GDM1 (cell line): ENCODE results near the gene DNTT.

Experiments
- DNase-seq: peaks from one replicate; lab custom pipeline; 2025; lab: John Stamatoyannopoulos, UW

DNTT gene

DNA sequence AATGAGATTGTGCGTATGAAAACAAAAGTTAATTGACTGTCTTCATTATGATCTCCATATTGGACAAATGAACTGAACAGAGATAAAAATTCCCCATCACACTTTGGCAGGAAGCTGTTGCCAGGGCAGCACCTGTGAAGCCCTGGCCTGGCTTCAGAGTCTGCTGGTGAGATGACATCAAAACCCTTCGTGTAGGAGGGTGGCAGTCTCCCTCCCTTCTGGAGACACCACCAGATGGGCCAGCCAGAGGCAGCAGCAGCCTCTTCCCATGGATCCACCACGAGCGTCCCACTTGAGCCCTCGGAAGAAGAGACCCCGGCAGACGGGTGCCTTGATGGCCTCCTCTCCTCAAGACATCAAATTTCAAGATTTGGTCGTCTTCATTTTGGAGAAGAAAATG, at the start of gene DNTT:
TSS of gene DNTT (plus strand) at position 205 of the 400 bp plus-strand sequence. CDS start at position 269, 64 bp downstream.
- no peak for DNase-seq

DNA sequence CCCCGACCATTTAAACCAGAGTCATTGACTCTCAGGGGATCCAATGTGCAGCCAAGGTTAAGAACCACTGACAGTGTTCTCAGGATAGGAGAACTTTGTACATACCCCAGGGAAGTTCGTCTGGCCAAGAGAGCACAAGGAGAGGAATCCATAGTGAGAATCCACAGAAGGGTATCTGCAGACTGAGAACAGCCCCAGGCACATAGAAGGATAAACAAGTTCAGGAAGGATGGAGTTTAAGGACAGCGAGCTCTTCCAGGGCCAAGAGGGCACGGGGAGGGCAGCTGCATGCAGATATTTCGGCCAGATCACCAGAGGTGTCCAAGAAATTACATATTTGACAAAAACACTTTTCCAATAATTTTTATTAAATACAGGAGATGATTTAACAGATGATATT, 49.3 kb upstream of the DNTT start:
- DNase-seq: no peak

DNA sequence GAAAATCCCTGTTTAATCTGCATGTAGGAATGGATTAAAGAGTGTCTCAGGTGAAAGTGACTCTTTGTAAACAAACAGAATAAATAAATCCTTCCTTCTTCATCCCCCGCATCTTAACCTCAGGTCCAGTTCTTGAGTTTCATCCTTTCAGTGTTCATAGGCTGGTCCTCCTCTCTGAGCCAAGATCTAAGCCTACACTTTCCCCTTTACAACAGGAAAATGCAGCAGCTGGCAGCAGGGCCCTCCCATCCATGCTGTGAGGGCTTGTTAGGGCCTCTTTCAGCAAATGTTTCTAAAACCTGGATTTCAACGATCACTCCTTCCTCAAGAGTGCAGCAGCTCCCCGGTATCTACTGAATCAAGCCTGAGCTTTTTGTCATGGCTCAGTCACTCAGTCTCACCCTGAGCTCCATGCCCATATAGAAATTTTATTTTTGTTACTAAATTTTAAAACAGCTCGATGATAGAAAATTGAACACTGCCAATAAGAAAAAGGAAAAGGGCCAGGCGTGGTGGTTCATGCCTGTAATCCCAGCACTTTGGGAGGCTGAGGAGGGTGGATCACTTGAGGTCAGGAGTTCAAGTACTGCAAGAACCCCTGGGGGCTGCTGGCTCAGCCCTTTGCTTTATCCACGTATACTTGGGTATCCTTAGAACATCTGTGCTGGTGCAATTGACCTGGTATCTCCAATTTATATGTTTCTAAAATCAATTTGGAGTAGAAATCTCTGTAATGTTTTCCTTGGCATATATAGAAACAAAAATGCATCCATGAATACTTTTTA, 48.5 kb upstream of the DNTT start:
- DNase-seq: no peak

DNA sequence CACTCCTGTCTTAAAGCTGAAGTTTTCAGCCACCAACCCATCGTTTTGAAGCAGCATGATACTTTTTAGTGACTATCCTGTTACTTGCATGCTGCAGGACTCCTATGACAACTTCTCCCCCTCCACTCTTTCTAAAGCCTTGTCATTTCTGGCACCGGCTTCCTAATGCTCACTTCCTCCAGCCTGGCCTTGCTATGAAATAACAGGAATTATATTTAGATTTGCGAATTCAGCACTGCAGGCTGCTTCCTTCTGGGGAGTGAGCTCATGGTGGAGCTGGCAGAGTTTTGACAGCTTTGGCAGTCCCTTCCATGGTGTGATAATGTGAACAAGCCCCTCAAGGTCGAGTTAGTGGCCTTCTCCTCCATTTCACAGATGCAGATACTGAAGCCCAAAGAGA, 46.3 kb upstream of the DNTT start:
- peak; percentile 56 for DNase-seq

DNA sequence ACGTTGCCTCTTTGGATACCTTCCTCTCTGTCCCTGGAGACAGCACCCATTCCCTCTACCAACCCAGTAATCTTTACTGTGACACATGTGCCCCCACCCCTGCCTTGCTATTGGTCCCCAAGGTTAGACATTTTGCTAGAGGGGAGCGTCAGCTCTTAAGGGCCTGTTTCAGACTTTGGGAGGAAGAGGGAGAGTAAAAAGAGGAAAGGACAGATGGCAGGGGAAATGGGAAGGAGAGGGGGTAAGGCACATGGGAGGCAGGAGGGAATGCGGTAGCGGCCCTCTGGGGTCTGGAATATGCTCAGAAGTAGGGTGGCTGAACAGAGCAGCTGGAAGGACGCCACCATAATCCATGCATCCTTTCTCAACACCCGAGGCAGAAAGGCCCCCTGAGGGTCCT, 45.1 kb upstream of the DNTT start:
- DNase-seq: no peak

DNA sequence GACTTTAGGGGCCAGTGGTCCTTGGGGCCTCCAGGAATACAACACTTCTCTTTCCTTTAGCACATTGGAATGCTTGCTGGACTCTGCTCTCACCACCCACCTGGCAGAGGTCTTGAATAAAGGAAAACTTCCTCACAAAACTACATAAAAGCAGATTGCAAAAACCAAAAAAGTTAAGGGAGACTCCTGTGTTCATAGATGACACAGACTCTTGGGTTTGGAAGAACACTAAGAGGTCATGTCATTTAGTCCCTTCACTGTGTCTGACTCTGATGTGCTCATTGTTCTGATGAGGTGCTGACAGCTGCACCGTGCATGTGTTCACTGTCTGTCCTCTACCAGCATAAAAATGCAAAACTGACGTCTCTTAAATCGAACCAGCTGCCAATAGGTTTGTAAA, 44.2 kb upstream of the DNTT start:
- no peak for DNase-seq

DNA sequence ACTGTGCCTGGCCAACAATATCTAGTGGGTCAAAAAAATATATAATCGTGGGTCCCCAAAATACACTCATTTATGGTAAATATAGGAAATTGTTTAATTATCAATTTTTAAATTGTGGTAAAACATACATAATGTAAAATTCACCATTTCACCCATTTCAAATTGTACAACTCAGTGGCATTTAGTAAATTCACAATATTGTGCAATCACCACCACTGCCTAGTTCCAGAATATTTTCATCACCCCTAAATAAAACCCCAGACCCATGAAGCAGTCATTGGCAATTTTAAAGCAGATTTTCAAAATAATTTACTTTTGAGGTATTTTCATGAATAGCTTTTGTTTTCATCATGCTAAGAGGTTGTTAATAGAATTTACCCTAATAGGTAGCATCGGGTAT, 43.1 kb upstream of the DNTT start:
- no peak for DNase-seq

DNA sequence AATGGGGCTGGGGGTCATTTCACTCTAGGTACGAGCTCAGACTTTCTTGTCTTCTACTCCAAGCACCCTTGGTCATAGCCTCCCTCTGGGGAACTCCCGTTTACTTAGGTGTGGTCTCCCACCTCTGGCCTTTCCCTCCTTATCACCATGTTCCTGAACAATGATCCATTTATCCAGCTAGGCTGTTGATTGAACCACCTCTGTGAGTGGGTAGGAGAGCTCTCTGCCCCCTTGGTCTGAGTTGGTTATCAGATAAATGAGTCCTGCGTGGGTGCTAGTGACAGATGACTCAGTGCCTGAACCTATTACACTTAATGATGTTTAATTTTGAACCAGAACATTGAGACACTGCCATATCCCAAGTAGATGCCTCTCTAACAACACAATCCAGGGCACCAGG, 42.3 kb upstream of the DNTT start:
- DNase-seq: no peak

DNA sequence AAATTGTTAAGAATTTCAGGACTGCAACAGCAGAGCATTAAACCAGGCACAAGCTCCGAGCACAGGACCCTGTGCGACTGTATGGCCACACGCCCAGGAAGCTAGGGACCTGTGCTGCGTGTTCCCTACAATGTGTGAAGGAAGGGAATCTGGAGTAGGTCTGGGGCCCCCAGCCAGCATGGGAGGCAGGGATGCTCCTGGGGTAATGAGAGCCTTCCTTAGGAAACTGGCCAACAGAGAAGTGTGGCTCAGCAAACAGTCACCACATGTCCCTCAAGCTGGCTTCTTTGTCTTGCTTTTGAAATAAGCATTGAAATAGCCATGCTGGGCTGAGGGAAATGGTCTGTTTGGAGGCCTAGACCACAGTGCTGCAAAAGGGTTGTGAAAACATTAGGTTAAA, 41.1 kb upstream of the DNTT start:
- DNase-seq: no peak

DNA sequence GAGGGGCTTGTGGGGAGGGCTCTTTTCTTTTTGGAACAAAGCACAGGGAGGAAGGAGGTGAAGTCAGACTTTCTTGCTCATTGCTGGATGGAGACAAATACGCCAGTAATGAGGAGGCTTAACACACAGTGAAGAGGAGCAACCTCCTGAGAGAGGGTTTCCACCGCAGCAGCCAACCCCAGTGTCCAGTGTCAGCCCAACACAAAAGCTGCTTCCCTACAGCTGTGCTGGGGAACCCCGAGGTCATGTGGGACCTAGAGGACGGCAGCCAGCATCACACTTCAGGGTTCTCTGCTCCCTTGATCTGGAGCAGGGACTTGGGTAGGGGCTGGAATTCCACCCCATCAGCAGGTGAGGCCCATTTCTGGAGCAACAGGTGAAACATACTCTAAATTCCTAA, 40.6 kb upstream of the DNTT start:
- DNase-seq: no peak

DNA sequence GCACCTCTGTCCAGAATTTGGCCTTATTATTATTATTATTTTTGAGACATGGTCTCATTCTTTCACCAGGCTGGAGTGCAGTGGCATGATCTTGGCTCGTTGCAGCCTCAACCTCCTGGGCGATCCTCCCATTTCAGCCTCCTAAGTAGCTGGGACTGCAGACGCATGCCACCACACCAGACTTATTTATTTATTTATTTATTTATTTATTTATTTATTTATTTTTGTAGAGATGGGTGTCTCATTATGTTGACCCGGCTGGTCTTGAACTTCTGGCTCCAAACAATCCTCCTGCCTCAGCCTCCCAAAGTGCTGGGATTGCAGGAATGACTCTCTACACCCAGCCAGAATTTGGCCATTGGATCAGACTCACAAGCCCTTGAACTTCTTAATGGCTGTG, 39.3 kb upstream of the DNTT start:
- no peak for DNase-seq

DNA sequence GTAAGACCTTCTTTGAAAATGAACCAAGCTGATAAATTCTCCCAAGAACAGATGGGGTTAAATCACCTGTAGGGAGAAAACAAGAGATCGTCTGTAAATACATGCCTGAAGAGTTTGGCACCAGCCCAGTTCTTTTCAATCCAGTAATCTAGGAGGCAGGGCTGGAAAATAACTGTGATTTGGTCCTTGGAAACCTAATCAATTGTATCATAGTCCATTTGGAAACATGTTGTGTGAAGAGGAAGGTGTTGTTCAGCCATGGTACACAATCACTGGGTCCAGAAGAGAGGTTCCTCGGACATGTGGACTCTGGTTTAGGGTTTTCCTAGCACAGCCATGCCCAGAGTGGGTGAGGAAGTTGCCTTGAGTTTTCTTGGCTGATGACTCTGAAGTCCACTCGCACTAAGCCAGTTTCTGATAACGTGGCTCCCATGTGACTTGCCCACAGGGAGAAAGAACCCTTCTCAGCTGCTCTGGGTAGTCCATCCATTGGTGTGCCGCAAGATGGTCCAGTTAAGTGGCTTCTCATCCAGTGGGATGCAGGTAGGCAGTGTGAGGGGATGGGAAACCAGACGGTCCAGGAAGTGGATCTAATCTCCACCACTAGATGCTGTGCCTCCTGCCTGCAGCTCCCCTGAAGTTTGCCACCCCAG, 38.0 kb upstream of the DNTT start:
- no peak for DNase-seq

DNA sequence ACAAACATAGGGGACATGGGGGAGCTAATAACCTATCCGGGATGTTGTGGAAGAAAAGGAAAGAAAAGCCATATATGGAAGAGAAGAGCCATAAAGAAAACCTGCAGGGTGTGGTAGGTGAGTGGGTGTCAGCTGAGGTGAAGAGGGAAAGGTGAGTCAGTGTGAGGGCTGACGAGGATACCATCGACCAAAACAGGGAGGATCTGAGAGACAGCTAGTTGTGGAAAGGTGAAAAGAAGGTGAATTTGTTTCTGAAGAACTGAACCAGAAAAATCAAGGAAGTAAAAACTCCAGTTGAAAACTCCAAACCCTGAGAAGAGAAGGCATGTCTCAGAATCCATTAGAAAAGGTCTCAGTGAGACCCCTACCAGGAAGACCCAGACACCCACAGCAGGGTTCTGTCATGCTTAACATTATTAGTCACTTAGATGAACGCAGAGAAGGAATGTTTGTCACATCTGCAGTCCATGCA, 37.0 kb upstream of the DNTT start:
- no peak for DNase-seq

DNA sequence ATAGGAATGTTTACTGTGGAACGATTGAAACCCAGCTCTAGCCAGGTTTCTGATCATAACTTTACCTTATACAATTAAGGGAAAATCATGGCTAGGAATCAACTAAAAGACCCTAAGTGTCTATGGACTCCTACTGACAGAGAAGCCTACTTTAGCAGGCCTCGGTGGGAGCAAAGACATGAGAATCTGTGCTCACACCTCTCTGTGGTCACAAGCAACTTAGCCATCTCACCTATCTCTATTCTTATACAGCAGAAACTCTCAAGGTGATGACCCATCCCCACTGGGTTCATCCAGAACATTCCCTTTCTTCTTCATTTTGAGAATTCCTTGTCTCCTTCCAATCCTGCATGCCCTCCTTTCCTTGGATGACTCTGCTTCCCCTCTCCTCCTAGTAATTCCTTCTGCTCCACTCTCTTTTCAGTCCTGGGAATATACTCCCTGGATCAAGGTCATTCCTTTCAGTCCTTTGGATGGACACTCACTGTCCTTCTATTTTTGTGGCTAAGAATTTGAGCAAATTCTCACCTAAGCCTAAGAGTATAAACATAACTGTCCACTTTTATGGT, 35.8 kb upstream of the DNTT start:
- DNase-seq: no peak

DNA sequence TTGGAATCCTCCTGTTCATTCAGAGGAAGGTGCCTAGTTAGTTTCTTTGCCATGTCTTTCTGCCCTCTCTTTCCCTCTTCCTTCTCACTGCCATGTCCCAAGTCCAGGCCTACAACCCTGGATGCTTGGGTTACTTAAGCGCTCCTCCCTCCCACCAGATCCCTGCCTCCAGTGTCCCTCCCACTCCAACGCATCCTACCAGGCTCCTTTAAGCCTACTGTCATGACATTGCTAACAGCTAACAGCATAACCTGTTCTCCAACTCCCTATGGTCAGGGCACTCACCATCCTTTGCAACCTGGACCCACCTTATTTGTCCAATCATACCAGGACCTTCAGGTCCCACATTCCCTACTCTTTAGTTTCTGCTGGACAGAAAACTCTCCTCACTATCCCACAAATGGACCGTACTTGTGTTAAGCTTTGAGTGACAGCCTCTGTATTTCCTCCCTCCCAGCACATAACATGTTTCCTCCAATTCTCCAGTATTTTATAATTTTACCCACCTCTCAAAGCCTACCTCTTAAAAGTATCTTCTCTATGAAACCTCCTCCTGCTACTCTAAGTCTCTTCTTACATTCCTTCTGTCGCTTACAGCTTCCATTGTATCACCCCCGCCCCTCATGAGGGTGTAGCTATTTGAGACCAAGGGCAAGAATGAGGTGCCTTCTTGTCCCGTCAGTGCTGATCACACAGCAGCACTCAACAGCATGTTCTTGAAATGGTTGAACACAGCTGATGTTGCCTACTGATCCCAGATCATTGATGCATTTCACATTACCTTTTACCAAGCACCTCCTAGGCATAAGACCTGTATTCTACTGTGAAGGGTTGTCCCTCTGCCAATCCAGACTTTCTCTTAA, 34.6 kb upstream of the DNTT start:
- DNase-seq: no peak

DNA sequence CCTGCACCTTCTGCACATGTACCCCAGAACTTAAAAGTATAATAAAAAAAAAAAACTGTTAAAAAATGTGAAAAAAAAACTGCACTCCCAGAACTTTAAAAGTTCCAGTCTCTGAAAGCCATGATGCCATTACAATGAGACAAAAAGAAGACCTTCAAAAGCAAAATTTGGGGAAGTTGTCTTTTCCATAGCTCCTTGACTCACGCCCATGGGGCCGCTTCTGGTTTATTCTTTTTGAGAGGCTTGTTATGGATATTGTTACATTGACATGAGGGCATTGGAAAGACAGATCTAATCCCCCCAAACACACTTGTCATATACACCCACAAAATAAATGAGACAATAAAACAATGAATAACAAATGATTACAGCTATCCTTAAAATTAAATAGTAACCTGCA, 33.7 kb upstream of the DNTT start:
- no peak for DNase-seq

DNA sequence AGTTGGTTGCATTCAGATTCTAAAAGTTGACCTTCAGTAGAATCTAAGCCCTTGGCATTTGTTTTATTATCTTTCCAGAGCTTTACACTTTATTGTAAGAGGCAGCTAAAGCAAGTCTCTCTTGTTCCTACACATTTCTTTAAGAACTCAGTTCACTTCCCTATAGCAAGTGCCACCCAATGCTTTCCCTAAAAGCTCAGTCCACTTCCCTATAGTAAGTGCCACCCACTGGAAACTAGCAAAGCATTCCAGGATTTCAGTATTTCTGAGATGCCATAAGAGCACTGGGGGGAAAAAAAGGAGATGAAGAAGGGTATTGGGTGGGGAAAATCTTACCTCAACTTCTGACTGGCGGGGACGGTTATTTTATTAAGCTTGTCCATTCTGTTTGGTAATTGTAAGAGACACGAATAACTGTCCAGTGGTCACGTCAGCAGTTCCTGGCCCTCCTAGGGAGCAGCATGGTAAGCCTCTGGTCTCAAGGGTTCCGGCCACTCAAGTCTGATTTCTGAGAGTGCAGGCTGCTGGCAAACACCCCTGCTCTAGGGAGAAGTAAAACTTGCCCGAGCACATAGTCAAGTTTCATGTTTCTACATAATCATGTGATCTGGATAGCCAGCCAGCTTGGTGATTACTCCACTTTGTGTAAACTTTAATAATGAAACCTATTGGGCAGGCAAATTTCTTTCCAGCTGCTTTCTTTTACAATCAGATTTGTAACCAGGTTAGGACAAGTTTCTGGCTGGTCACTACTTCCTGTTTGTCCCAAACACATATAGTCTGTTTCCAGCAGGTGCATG, 33.0 kb upstream of the DNTT start, which contains the start of gene BLNK:
TSS of gene BLNK (minus strand) at position 554 of the 800 bp plus-strand sequence. CDS start at position 383, 171 bp downstream.
- no peak for DNase-seq

DNA sequence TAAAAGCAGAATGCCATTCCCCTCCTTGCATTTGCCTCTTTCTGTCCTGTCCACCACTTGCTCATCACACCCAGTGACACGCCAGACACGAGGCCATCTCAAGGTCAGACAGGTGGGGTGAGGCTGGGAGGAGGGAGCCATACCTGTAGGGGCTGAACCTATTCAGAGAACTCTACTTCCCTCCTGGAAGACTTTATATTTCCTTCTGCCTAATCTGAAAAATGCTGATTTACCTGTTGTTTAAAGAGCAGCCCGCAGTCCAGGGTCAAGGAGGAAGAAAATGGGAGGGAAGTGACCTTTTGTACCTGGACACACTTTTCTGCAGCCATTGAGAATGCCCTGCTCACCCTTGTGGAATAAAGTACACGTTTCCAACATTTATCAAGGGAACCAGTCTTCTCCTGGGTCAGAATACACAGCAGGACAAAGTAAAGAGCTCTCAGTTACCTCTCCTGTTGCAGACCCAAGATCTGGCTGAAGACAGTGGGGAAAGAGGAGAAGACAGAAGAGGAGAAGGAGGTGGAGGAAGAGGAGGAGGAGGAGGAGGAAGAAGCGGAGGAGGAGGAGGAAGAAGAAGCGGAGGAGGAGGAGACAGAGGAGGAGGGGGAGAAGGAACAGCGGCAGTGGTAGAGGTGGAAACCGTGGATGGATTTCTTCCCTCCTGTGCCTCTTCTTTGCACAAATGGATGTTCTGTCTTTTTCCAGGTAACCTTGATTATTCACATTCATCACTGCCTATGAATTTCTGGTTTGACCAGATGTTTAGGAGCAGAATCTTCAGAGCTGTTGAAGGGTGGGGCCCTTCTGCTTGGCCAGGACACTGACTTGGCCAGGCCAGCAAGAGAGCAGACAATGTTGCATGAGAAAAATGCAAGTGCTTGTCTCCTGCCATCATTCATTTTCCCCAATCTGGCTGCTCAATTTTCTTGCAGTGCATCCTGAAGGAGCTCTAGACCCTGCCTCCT, 31.6 kb upstream of the DNTT start:
- DNase-seq: no peak

DNA sequence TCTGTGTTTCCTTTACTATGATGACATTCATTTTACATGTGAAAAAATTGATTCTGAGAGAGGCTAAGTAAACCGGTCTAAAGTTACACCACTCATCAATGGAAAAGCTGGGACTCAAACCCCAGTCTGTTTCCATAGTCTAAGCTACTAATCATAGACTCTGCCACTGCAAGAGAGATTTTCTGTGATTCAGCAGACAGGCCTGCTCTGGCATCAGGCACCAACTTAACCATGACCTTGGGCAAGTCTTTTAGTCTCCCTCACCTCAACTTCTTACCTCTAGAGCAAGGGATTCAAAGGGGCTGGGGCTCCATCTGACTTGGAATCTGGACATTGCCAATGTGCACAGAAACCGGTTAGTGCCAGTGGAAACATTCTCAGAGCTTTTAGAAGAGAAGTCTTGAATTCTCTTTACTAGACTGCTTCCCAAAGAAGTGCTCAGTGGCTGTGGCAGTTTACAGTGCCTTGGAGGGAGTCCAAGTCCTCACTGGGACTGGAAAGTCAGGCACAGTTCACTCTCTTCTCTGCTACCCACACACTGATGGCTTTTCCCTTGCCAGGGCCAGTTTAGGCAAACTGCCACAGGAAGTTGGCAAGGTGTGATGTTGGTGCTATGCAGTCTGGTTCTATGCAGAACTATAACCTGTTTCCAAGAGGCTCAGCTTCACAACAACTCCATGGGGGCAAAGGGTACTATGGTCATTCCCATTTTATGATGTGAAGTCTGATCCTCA, 28.4 kb upstream of the DNTT start:
- no peak for DNase-seq

DNA sequence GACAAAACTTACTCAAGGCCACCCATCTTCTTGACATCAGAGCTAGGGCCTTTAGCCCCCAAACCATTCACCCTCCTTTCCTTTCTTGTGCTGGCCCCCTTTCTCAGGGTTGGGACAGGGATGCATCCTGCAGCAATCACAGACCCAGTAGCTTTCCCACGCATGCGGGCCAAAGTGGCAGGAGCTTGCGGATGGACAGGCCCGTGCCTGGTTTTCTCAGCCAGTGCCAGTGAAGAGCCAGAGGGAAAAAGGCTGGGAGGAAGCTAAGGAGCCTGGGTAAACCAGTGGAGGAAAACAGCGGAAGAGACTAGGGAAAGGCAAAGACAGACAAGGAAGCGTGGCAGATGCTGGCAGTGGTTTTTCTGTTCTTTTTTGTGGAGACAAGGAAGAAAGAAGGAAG, 27.8 kb upstream of the DNTT start:
- no peak for DNase-seq
